ENCODE data around the gene FAM193A. TPM values are rescaled to one million over a fixed set of nuclear protein-coding genes. Genes with fewer than 3 reads are reported as not detected.
A peak's percentile ranks its signal among the peaks of the same experiment; 100 is the strongest.

Gene FAM193A
- total RNA-seq, 6 experiments from 2014 or later: 8.5 to 12.3 (median 9.7) TPM

DNA sequence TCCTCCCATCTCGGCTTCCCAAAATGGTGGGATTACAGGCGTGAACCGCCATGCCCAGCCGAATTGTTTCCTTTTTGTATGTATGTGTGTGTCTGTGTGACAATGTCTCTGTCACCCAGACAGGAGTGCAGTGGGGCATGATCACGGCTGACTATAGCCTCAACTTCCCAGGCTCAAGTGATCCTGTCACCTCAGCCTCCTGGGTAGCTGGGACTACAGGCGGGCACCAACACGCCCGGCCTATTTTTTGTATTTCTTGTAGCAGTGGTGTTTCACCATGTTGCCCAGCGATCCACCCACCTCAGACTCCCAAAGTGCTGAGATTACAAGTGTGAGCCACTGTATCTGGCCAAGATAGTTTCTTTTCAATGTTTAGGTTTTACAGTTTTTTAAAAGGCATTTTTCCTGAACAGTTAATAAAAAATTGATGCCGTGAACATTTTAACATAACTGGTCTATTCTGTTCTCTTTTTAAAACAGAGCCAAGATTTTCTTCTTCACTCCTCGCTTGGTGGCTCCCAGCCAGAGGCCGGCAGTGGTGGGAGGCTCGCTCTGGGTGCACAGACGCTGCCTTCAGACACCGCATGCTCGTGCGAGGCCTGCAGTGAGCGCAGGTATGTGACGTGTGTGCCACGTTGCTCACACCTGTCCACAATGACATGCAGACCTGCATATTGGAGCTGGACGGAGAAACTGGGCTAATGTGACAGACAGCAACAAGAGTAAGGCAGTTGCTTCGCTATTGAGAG is 88.5 kb downstream of the FAM193A start:
- H3K4me1 ChIP-seq: no peaks in the 10 kb centered on the region
- no peak overlapping the region for H3K4me3 ChIP-seq
- no peak for TF ChIP-seq POLR2A (IDR thresholded peaks at IDR 0.05)
- TF ChIP-seq, protein P1, sequence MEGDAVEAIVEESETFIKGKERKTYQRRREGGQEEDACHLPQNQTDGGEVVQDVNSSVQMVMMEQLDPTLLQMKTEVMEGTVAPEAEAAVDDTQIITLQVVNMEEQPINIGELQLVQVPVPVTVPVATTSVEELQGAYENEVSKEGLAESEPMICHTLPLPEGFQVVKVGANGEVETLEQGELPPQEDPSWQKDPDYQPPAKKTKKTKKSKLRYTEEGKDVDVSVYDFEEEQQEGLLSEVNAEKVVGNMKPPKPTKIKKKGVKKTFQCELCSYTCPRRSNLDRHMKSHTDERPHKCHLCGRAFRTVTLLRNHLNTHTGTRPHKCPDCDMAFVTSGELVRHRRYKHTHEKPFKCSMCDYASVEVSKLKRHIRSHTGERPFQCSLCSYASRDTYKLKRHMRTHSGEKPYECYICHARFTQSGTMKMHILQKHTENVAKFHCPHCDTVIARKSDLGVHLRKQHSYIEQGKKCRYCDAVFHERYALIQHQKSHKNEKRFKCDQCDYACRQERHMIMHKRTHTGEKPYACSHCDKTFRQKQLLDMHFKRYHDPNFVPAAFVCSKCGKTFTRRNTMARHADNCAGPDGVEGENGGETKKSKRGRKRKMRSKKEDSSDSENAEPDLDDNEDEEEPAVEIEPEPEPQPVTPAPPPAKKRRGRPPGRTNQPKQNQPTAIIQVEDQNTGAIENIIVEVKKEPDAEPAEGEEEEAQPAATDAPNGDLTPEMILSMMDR (IDR thresholded peaks at IDR 0.05): no peak
- no peaks in the 10 kb centered on the region for H3K9me3 ChIP-seq
- peak in 1 of 3 donors; percentile 32 for DNase-seq
- H3K27me3 ChIP-seq: no peaks in the 10 kb centered on the region
- ATAC-seq: no peak
- 80% methylated on average over 14 of the region's 22 CpGs for WGBS (ENCODE audit: insufficient coverage, low coverage, low lambda C conversion rate, missing lambda C conversion rate)
- intact Hi-C loops (cut with DNase I): no loop called here
- H3K36me3 ChIP-seq: peaks cover 0 to 23% (median 11%) of the 10 kb centered on the region in 4 donors
- H3K27ac ChIP-seq: no peak overlapping the region

DNA sequence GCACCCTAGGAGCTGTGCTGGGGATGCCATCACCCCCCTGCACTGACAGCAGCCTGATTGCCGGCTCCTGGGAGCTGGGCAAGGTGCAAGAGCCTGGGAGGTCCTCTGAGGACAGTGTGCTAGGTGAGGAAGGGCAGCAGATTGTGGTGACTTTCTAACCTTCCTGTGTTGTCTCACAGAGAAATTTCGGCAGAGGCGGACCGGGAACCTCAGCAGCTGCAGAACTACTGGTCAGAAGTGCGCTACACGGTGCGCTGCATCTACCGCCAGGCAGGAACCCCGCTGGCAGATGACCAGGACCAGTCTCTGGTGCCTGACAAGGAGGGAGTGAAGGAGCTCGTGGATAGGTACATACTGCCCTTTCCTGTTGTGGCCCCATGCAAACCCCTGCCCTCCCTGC is 89.8 kb downstream of the FAM193A start:
- H3K27me3 ChIP-seq: no peaks in the 10 kb centered on the region
- no peak overlapping the region for H3K27ac ChIP-seq
- H3K4me3 ChIP-seq: no peak overlapping the region
- intact Hi-C loops (cut with DNase I): no loop called here
- peak in 3 of 4 donors; percentile 19 to 42 (median 41) for ATAC-seq
- H3K36me3 ChIP-seq: peaks cover 0 to 34% (median 18%) of the 10 kb centered on the region in 4 donors
- no peaks in the 10 kb centered on the region for H3K9me3 ChIP-seq
- peak in 1 of 3 donors; percentile 35 for DNase-seq
- 64% methylated on average over 3 of the region's 10 CpGs for WGBS (ENCODE audit: insufficient coverage, low coverage, low lambda C conversion rate, missing lambda C conversion rate)
- H3K4me1 ChIP-seq: no peaks in the 10 kb centered on the region
- no peak for TF ChIP-seq POLR2A (IDR thresholded peaks at IDR 0.05)
- TF ChIP-seq, protein P1 (IDR thresholded peaks at IDR 0.05): no peak

DNA sequence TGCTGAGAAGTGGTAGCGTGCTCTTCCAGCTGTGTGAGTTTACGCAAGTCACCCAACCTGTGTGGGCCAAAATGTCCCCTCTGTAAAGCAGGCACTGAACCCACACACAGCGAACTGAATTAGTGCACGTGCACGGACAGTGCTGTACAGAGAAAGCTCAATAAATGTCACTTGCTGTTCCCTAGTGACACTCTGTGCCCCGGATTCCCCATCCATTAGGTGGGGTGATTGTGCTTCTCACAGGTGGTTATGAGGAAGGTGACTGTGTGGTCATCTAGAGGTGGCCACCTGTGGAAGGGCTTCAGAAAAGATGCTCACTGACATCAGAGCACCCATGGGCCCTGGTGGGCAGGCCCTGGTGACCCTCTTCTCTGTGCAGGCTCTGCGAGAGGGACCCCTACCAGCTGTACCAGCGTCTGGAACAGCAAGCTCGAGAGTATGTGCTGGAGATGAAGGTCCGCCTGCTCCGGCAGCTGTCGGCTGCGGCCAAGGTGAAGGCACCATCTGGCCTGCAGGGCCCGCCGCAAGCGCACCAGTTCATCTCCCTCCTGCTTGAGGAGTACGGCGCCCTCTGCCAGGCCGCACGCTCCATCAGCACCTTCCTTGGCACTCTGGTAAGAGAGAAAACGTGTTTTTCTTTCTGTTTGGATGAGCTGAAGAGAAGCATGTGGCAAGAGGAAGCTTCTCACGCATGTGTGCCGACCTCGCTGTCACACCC is 94.3 kb downstream of the FAM193A start:
- H3K4me3 ChIP-seq: no peak overlapping the region
- H3K36me3 ChIP-seq: peaks cover 0 to 56% (median 22%) of the 10 kb centered on the region in 4 donors
- H3K27ac ChIP-seq: no peak overlapping the region
- no peaks in the 10 kb centered on the region for H3K4me1 ChIP-seq
- no peaks in the 10 kb centered on the region for H3K27me3 ChIP-seq
- 87% methylated on average over 3 of the region's 24 CpGs for WGBS (ENCODE audit: insufficient coverage, low coverage, low lambda C conversion rate, missing lambda C conversion rate)
- intact Hi-C loops (cut with DNase I): no loop called here
- no peak for TF ChIP-seq POLR2A (IDR thresholded peaks at IDR 0.05)
- TF ChIP-seq, protein P1 (IDR thresholded peaks at IDR 0.05): no peak
- ATAC-seq (no peak), DNase-seq (peak in 1 of 3 donors; percentile 36)
- no peaks in the 10 kb centered on the region for H3K9me3 ChIP-seq

DNA sequence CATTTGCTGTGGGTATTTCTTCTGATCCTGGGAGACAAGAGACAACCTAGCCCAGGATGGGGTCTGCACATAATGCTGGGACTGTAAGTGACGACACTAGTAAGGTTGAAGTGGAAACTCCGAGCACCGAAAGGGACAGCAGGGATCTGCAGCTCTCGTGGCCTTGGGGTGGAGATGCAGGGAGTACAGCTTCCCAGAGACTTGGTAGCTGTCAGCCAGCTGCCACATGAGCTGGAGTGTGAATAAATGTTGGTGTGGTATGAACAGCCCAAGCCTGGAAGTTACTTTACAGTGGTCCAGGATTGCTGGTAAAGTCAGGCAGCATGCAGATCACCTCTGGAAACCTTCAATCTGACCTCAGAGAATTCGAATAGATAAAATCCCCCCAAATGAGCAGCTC is 97.6 kb downstream of the FAM193A start:
- no peak for ATAC-seq
- Histone ChIP-seq H3K36me3 (peaks cover 0 to 66% (median 14%) of the 10 kb centered on the region in 4 donors), H3K4me3 (no peak overlapping the region), H3K27ac (no peak overlapping the region), H3K27me3 (no peaks in the 10 kb centered on the region), H3K9me3 (no peaks in the 10 kb centered on the region), H3K4me1 (no peaks in the 10 kb centered on the region)
- WGBS (ENCODE audit: insufficient coverage, low coverage, low lambda C conversion rate, missing lambda C conversion rate): 94% methylated on average over 5 of the region's 5 CpGs
- TF ChIP-seq, protein P1 (IDR thresholded peaks at IDR 0.05): no peak
- TF ChIP-seq POLR2A (IDR thresholded peaks at IDR 0.05): no peak
- DNase-seq: peak in 1 of 3 donors; percentile 12
- intact Hi-C loops (cut with DNase I): no loop called here

Data from right lobe of liver (tissue), 6 donors.